HCEC 1CT (cell line): ENCODE data around the gene MMP25.

ENCODE experiments used
- DNase-seq: peaks from one replicate; pipeline ENCODE4 v3.0.0-alpha.2; 2017

The MMP25 gene

GRCh38 chr16:3097266-3097665, 50.9 kb downstream of the MMP25 start:
- DNase-seq, result no peak

GRCh38 chr16:3098459-3099394, 52.4 kb downstream of the MMP25 start, which contains the start of gene ZSCAN10:
ZSCAN10 (minus strand) TSS chr16:3099294; CDS start chr16:3092937, 6,357 bp downstream.
- no peak for DNase-seq

- DNase-seq, result no peak
Measured at GRCh38 chr16:3099395-3099731, 53.0 kb downstream of the MMP25 start.

- peak; percentile 91 for DNase-seq
Measured at GRCh38 chr16:3099732-3100499, 53.6 kb downstream of the MMP25 start.

GRCh38 chr16:3101018-3101840, 54.9 kb downstream of the MMP25 start:
- DNase-seq, result no peak

GRCh38 chr16:3101841-3102470, 55.6 kb downstream of the MMP25 start:
- no peak for DNase-seq

- DNase-seq, result peak; percentile 85
Measured at GRCh38 chr16:3106205-3106928, 60.0 kb downstream of the MMP25 start.
